Endothelial cell (in vitro differentiated cells): Measurements from ENCODE around the gene KCNJ6. TPM values are rescaled to one million over a fixed set of nuclear protein-coding genes. Genes with fewer than 3 reads are reported as not detected.
"Not testable (repeated sequence)": the region's sequence is repeated elsewhere in the genome, so short reads cannot be mapped to it uniquely, and the experiment has no call there.

Source experiments
- DNase-seq: peaks from one replicate; pipeline ENCODE4 v3.0.0; 2021; ENCODE audit warnings: low spot score
- H3K27ac Mint-ChIP-seq: one replicate; pipeline ENCODE4 v1.8.0; 2021; ENCODE audit warnings: mixed read lengths, inconsistent platforms; ENCODE audit not compliant: unreplicated experiment
- H3K27me3 Mint-ChIP-seq: one replicate; pipeline ENCODE4 v1.8.0; 2021; ENCODE audit warnings: mild to moderate bottlenecking, moderate library complexity, mixed read lengths, inconsistent platforms; ENCODE audit not compliant: unreplicated experiment
- H3K36me3 Mint-ChIP-seq: one replicate; pipeline ENCODE4 v1.8.0; 2021; ENCODE audit warnings: mild to moderate bottlenecking, low read depth, mixed read lengths, inconsistent platforms; ENCODE audit not compliant: unreplicated experiment
- H3K4me1 Mint-ChIP-seq: one replicate; pipeline ENCODE4 v1.8.0; 2021; ENCODE audit warnings: mild to moderate bottlenecking, mixed read lengths, inconsistent platforms; ENCODE audit not compliant: unreplicated experiment
- H3K4me3 Mint-ChIP-seq: one replicate; pipeline ENCODE4 v1.8.0; 2021; ENCODE audit warnings: mild to moderate bottlenecking, mixed read lengths, inconsistent platforms; ENCODE audit not compliant: unreplicated experiment
- H3K9me3 Mint-ChIP-seq: one replicate; pipeline ENCODE4 v1.8.0; 2021; ENCODE audit warnings: mixed read lengths, inconsistent platforms; ENCODE audit not compliant: unreplicated experiment
- CTCF ChIP-seq: fragments of 200-600 bp; sonication (generic); IDR thresholded peaks from one replicate; pipeline ENCODE4 v1.5.0; 2021; ENCODE audit warnings: antibody characterized with exemption; ENCODE audit not compliant: unreplicated experiment
- total RNA-seq: library from RNA; stranded (reverse); fragmentation: NEBNext Ultra II Directional; extraction: Animal tissue kit (Norgen Biotek cat#: 25700); gene quantifications from one replicate; pipeline ENCODE4 v1.2.1, GENCODE V29; 2021; ENCODE audit not compliant: unreplicated experiment

The KCNJ6 gene
- total RNA-seq, 1 donor from 2014 or later = 0.41 TPM

- peaks cover 6% of the 10 kb centered on the region for H3K27me3 Mint-ChIP-seq
- H3K4me3 Mint-ChIP-seq = no peak overlapping the region
- DNase-seq = no peak
- H3K27ac Mint-ChIP-seq = peak overlapping the region; percentile 57
- TF ChIP-seq CTCF = no peak
- H3K4me1 Mint-ChIP-seq = peaks cover 39% of the 10 kb centered on the region
- H3K9me3 Mint-ChIP-seq = peaks cover 4% of the 10 kb centered on the region
- H3K36me3 Mint-ChIP-seq = peaks cover 7% of the 10 kb centered on the region
Observed at GRCh38 chr21:37645848-37646247, 270.4 kb downstream of the KCNJ6 start.

- peaks cover 51% of the 10 kb centered on the region for H3K4me1 Mint-ChIP-seq
- peaks cover 11% of the 10 kb centered on the region for H3K36me3 Mint-ChIP-seq
- peak overlapping the region; percentile 95 for H3K27ac Mint-ChIP-seq
- H3K4me3 Mint-ChIP-seq = no peak overlapping the region
- peaks cover 4% of the 10 kb centered on the region for H3K9me3 Mint-ChIP-seq
- peak; percentile 34 for DNase-seq
- TF ChIP-seq CTCF = no peak
- peaks cover 7% of the 10 kb centered on the region for H3K27me3 Mint-ChIP-seq
Observed at GRCh38 chr21:37644636-37645035, 271.6 kb downstream of the KCNJ6 start.

GRCh38 chr21:37643862-37644261 is 272.4 kb downstream of the KCNJ6 start:
- peak overlapping the region; percentile 50 for H3K4me3 Mint-ChIP-seq
- not testable (repeated sequence) for H3K27me3 Mint-ChIP-seq, DNase-seq

GRCh38 chr21:37642493-37642892 is 273.8 kb downstream of the KCNJ6 start:
- Mint-ChIP-seq H3K4me1 (peaks cover 50% of the 10 kb centered on the region), H3K9me3 (peaks cover 4% of the 10 kb centered on the region), H3K4me3 (peak overlapping the region; percentile 33), H3K36me3 (peaks cover 17% of the 10 kb centered on the region), H3K27me3 (peaks cover 9% of the 10 kb centered on the region), H3K27ac (peak overlapping the region; percentile 63)
- no peak for TF ChIP-seq CTCF
- no peak for DNase-seq

More at GRCh38 chr21:37643862-37644261, 272.4 kb downstream of the KCNJ6 start:
- H3K36me3 Mint-ChIP-seq = peaks cover 12% of the 10 kb centered on the region
- H3K9me3 Mint-ChIP-seq = not testable (repeated sequence)
- peaks cover 53% of the 10 kb centered on the region for H3K4me1 Mint-ChIP-seq
- H3K27ac Mint-ChIP-seq = peak overlapping the region; percentile 95

GRCh38 chr21:37639756-37640155 is 276.5 kb downstream of the KCNJ6 start:
- no peak overlapping the region for H3K4me3 Mint-ChIP-seq
- peaks cover 39% of the 10 kb centered on the region for H3K4me1 Mint-ChIP-seq
- peak overlapping the region; percentile 70 for H3K27ac Mint-ChIP-seq
- H3K36me3 Mint-ChIP-seq = peaks cover 17% of the 10 kb centered on the region
- peaks cover 14% of the 10 kb centered on the region for H3K27me3 Mint-ChIP-seq
- DNase-seq = no peak
- TF ChIP-seq CTCF = no peak
- peaks cover 4% of the 10 kb centered on the region for H3K9me3 Mint-ChIP-seq
